ENCODE results near the gene C1orf198.
A peak's percentile ranks its signal among the peaks of the same experiment; 100 is the strongest.

C1orf198 gene

GRCh38 chr1:230867903-230868735 is at the start of gene C1orf198:
Gene C1orf198, minus strand, starts transcription at chr1:230868521. Its CDS starts 9 bp downstream, at chr1:230868512.
- peak; percentile 82 for DNase-seq

- peak; percentile 72 for DNase-seq
These were observed 49.2 kb upstream of the C1orf198 start for GRCh38 chr1:230917284-230918135.

- DNase-seq: no peak
These were observed 48.4 kb upstream of the C1orf198 start for GRCh38 chr1:230916587-230917283.

GRCh38 chr1:230915078-230915477 is 46.8 kb upstream of the C1orf198 start:
- DNase-seq: no peak

- DNase-seq: no peak
These were observed 45.2 kb upstream of the C1orf198 start for GRCh38 chr1:230913496-230913895.

GRCh38 chr1:230910755-230911117 is 42.4 kb upstream of the C1orf198 start:
- DNase-seq: no peak

- no peak for DNase-seq
These were observed 41.8 kb upstream of the C1orf198 start for GRCh38 chr1:230909974-230910754.

- no peak for DNase-seq
These were observed 39.3 kb upstream of the C1orf198 start for GRCh38 chr1:230907472-230908205.

GRCh38 chr1:230906226-230906625 is 37.9 kb upstream of the C1orf198 start:
- DNase-seq: no peak

- DNase-seq: no peak
These were observed 37.4 kb upstream of the C1orf198 start for GRCh38 chr1:230905733-230906132.

GRCh38 chr1:230902349-230902923 is 34.1 kb upstream of the C1orf198 start:
- no peak for DNase-seq

GRCh38 chr1:230901671-230902070 is 33.4 kb upstream of the C1orf198 start:
- DNase-seq: no peak

GRCh38 chr1:230900984-230901383 is 32.7 kb upstream of the C1orf198 start:
- no peak for DNase-seq

GRCh38 chr1:230899841-230900251 is 31.5 kb upstream of the C1orf198 start:
- DNase-seq: no peak

- DNase-seq: no peak
These were observed 30.4 kb upstream of the C1orf198 start for GRCh38 chr1:230898748-230899147.

GRCh38 chr1:230898144-230898543 is 29.8 kb upstream of the C1orf198 start:
- DNase-seq: no peak

GRCh38 chr1:230896779-230897178 is 28.5 kb upstream of the C1orf198 start:
- no peak for DNase-seq

- DNase-seq: no peak
These were observed 27.1 kb upstream of the C1orf198 start for GRCh38 chr1:230895452-230895851.

- no peak for DNase-seq
These were observed 26.3 kb upstream of the C1orf198 start for GRCh38 chr1:230894664-230895063.

- no peak for DNase-seq
These were observed 25.7 kb upstream of the C1orf198 start for GRCh38 chr1:230894032-230894431.

- no peak for DNase-seq
These were observed 23.7 kb upstream of the C1orf198 start for GRCh38 chr1:230892018-230892491.
